ENCODE data around the gene FOSB.

Gene FOSB

GRCh38 chr19:45469132-45469944 is 1.5 kb downstream of the FOSB start:
- peak; percentile 90 for DNase-seq

GRCh38 chr19:45469945-45470761 is 2.4 kb downstream of the FOSB start:
- DNase-seq, result peak; percentile 29

- DNase-seq, result no peak
Observed at GRCh38 chr19:45470762-45471081, 2.9 kb downstream of the FOSB start.

GRCh38 chr19:45471111-45471930 is 3.5 kb downstream of the FOSB start:
- no peak for DNase-seq

GRCh38 chr19:45471931-45472562 is 4.3 kb downstream of the FOSB start:
- DNase-seq, result no peak

- no peak for DNase-seq
Observed at GRCh38 chr19:45472563-45473366, 5.0 kb downstream of the FOSB start.

GRCh38 chr19:45473367-45473681 is 5.5 kb downstream of the FOSB start:
- no peak for DNase-seq

GRCh38 chr19:45473682-45474605 is 6.1 kb downstream of the FOSB start:
- DNase-seq, result no peak

GRCh38 chr19:45474606-45475521 is 7.1 kb downstream of the FOSB start:
- no peak for DNase-seq

GRCh38 chr19:45475537-45476291 is 7.9 kb downstream of the FOSB start:
- DNase-seq, result no peak

- DNase-seq, result no peak
Observed at GRCh38 chr19:45476304-45476703, 8.5 kb downstream of the FOSB start.

GRCh38 chr19:45477186-45477585 is 9.4 kb downstream of the FOSB start:
- no peak for DNase-seq

- peak; percentile 45 for DNase-seq
Observed at GRCh38 chr19:45477713-45478453, 10.1 kb downstream of the FOSB start.

GRCh38 chr19:45478454-45479238 is 10.8 kb downstream of the FOSB start:
- peak; percentile 86 for DNase-seq

GRCh38 chr19:45483033-45483432 is 15.2 kb downstream of the FOSB start:
- DNase-seq, result no peak

GRCh38 chr19:45484273-45484945 is 16.6 kb downstream of the FOSB start:
- DNase-seq, result no peak
